GM21786 (cell line): ENCODE data around the gene NFIA.

Source experiments
- ATAC-seq: cut with Tn5 transposase; IDR thresholded peaks from one replicate; pipeline ENCODE4 v1.9.1; 2021; ENCODE audit not compliant: unreplicated experiment

Gene NFIA

DNA sequence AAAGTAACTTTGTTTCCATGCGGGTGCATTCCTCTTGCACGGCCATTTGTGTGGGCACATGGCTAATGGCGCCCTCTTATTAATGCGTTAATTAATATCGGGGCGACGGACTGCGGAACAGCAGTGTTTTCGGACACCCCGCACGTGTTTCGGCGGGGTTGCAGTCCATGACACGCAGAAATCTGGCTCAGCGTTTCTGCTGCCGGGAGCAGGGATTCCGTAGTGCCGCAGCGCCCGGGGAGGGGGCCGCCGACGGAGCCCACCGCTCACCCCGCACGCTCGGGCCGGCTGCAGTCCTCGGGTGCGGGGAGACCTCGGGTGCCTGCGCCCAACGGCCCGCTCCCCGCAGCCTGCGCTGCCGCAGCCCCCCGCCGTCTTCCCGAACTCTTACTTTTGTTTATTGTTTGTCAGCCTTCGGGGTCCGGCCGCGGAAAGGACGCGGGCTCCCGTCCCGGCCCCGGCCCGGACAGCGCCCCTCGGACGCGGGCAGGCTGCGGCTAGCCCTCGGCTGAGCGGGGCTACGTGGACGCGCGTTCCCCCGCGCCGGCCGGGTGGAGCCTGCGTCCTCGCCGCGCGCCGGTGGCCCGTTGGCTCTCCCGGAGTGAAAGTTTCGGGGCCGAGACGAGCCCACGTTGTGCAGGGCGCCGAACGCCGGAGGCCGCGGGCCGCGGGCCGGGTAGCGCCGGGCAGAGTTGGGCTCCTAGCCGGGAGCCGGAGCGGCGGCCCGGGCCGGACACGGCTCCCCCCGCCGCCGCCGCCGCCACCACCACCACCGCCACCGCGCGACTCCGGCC is 849 bp downstream of the NFIA start:
- ATAC-seq = no peak

- no peak for ATAC-seq
Observed at GRCh38 chr1:61083807-61084440, 1.6 kb downstream of the NFIA start.

- no peak for ATAC-seq
Observed at GRCh38 chr1:61084491-61085031, 2.2 kb downstream of the NFIA start.

DNA sequence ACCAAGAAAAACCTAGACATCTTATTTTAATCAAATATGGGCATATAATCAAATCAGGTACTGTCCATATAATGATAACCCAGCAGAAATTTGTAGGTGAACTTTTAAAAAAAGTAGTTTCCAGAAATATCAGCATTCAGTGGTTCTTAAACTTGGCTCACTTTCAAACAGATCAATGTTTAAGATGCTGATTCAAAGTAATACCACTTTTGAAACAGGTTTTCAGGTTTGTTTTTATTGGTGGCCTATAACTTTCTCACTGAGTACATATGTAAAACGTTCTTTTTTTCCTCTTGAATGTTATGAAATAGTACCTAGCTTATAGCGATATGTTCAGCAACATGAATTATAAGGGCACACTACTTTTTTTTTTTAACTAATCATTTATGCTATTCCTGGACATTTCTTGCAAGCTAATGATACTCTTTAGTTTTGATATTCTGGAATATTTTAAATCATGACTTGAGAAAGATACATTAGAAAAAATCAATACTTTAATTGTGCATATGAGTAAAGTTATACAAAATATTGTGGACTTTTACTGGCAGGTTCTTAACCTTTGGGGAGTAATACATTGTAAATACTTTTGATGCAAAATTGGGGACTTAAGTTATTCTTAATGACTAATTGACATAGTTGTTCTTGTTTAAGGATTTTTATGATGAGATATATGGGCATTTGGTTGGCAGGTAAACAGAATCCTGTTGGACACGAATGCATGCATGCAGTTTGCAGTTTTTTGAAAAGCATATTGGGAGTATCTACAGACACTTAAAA is 3.0 kb downstream of the NFIA start:
- ATAC-seq = no peak

DNA sequence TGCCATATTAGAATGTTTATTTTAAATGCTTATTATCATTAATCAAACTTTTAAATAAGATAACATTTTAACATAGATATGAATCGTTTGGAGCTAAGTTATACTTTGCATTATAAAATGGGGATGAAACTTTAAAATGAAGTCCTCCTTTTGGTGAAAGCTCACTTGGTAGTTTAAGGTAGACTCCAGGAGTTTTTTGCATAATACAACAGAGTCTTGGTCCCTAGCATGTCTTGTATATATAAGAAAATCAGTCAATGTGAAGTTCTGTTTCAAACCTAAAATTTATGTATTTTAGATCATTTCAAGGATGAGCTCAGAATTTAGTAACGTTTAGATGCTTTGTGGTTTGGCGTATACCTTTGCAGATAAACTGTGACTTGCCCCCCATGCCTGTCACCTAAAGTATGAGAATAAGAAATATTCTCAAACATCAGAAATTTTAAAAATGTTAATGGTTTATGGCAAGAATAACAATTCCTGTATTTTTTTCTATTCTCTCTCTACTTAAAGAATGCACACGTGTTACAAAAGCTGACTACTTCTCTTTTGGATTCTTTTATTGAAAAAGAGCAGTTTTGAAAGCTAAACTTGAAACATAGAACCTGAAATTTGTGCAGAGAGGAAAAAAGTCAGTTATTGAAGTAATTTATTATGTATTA is 3.8 kb downstream of the NFIA start:
- ATAC-seq = no peak

- no peak for ATAC-seq
Observed at GRCh38 chr1:61087571-61087970, 5.2 kb downstream of the NFIA start.

DNA sequence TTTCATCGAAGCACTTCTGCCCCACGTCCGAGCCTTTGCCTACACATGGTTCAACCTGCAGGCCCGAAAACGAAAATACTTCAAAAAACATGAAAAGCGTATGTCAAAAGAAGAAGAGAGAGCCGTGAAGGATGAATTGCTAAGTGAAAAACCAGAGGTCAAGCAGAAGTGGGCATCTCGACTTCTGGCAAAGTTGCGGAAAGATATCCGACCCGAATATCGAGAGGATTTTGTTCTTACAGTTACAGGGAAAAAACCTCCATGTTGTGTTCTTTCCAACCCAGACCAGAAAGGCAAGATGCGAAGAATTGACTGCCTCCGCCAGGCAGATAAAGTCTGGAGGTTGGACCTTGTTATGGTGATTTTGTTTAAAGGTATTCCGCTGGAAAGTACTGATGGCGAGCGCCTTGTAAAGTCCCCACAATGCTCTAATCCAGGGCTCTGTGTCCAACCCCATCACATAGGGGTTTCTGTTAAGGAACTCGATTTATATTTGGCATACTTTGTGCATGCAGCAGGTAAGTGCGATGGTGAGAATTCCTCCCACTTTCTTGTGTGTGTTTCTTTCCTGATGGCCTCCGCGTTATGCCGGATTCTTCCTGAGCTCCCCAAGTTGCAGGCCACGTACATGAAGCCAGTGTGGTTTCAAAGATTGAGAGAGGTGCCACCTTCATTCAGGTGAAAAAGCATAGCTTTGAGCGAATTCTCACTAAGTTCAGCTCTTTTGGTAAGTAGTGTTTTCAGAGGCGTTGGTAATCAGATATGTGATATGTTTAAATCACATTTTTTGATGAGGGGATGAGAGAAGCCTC is 6.0 kb downstream of the NFIA start:
- ATAC-seq = no peak

DNA sequence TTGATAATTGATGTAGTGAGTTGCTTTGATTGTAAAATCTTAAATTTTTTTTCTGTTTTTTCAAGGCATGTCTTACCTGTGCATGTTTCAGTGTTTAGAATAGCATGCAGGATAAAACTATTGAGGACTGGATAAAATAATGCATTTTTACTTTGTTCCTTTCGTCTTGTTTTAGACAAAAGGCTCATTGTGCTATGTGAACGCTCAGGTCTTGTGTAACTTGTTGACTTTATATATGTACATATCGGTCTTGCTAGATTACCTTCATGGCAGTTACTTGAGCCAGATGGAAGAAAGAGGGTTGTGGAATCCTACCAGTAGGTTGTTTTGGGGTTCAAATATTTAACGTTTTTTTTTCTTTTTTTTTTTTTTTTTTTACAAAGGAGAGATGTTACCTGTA is 7.0 kb downstream of the NFIA start:
- no peak for ATAC-seq

DNA sequence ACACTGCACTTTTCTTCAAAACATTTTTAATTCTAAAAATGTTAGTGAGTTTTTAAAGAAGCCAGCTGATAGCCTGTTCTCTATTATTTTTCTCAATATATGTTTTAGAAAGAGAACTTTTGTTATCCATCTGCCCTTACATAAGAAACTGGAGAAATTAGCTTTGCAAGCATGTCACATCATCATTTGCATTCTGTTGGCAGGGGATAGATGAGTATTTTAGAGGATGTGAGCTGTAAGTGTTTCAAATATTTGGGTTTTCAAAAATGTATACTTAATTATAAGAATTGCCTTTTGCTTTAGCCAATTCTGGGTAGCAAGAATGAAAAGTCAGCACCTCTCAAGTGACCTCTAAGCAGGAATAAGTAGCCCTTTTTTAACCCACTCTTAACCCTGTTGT is 7.4 kb downstream of the NFIA start:
- no peak for ATAC-seq

GRCh38 chr1:61090546-61091202 is 8.3 kb downstream of the NFIA start:
- no peak for ATAC-seq

DNA sequence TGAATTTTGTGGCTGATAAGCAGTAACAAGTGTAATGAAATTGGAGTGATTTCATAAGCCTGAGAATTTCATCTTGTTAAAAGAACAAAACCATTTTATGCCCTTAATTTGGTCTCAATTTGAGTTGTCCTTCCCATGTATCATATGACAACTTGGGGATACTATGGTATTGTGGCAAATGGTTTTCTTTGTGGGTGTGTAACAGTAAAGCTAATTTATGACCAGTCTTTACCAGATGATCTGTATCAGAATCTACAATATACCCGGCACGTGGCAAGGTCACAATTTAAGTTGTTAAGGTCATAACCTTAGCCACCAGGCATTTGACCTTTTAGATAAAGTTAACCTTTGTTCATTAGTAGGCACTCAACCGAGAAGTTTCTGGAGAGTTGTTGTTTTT is 9.1 kb downstream of the NFIA start:
- ATAC-seq = no peak

DNA sequence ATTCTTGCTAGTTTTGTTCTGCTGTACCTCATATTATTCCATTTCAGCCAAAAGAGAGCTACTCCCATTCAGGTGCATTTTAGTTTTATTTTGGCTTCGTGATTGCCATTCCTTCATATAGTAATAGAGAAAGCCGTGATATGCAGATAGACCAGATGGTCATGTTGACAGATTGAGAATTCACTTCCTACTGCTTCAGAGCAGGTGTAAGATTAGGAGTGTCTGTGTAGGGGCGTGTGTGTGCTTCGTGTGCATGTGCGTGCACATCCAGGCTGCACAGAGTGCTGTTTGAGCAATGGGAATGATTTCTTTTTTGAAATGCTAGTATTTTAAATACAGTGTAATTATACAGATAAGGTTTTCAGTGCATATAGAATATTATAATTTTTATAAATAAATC is 10.3 kb downstream of the NFIA start:
- no peak for ATAC-seq

DNA sequence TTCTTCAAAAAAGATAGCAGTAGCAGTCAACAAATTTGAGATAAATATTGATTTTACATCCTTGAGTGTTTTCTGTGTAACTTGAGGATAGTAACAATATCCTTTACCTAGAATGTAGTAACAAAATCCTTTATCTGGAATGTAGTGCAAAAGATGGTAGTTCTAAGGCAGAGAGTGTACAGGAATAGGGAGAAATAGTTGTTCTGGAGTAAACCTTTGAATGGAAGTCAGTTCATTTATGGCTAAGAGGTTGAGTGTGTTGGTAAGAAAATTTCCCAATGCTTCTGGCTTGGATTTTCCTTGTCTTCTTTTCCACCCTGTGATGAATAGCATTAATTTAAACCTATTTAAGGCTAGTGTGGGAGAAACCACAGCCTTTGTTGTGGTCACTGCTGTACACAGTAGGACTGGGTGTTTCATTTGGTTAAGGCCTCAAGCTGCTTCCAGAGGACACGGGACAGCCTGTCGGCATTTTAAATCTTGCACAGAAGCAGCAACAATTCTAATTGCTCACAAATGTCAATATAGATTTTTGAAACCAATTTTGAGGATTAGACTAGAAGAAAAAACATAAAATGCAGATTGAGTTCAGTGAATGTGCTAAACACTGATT is 11.3 kb downstream of the NFIA start:
- ATAC-seq = no peak

- ATAC-seq = no peak
Observed at GRCh38 chr1:61094677-61095469, 12.5 kb downstream of the NFIA start.

GRCh38 chr1:61095470-61095812 is 13.1 kb downstream of the NFIA start:
- ATAC-seq = no peak

GRCh38 chr1:61097317-61097716 is 15.0 kb downstream of the NFIA start:
- ATAC-seq = no peak

GRCh38 chr1:61097722-61098121 is 15.4 kb downstream of the NFIA start:
- ATAC-seq = no peak

- ATAC-seq = no peak
Observed at GRCh38 chr1:61098333-61098732, 16.0 kb downstream of the NFIA start.
